Uterus (tissue), 2 donors: ENCODE data around the gene CRIM1.

Experiments used
- POLR2A ChIP-seq, 2 donors: fragments of 450-650 bp; IDR thresholded peaks; one replicate each; pipeline ENCODE4 v1.6.1; 2016; ENCODE audit warnings: antibody characterized with exemption in 2 of 2, mild to moderate bottlenecking in 1 of 2, moderate library complexity in 1 of 2
- TF ChIP-seq, protein P1 (sequence below), 4 experiments: fragments of 200-600 bp in 2 of 4; fragments of 450-650 bp in 2 of 4; sonication (generic) in 2 of 4; IDR thresholded peaks; one replicate each; pipeline ENCODE4 v1.5.1; 2016 to 2019; ENCODE audit warnings: antibody characterized with exemption in 4 of 4, mild to moderate bottlenecking in 2 of 4, moderate library complexity in 1 of 4

DNA sequence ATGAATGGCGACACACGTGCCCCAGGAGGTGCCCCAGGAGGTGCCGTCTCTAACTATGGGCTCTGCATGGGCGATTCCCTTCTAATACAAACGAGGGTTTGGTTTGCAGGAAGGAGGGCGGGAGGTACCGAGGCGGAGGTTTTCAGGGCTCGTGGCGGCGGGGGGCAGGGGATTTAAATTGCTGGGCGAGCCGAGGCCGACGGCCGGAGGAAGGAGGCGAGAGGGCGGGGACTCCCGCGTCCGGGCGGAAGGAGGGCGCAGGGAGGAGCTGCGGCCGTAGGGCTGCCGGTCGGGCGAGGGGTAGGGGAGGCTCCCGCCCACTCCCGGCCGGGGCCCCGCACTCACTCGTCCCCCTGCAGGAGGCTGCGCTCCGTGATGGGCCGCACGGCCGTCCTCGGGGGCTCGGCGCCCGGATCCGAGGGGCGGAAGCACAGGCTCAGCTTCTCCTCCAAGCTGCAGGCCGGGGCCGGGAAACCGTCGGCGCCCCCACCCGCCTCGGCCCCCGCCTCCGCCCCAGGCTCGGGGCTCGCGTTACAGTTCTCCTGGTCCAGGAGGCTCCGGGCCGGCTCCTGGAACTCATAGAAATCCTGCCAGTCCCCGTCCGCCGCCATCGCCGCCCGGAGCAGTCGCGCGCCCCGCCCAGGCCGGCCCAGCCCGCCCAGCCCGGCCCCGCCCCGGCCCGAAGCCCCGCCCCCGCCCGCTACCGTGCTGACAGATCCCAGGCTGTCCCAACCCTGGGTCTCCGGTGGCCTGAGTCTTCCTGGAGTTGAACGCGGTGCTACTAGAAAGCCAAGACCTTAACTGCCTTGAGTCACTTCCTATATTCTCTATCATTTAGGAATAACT lies 242.2 kb downstream of the CRIM1 start, which contains the start of gene FEZ2:
- TF ChIP-seq, protein P1, sequence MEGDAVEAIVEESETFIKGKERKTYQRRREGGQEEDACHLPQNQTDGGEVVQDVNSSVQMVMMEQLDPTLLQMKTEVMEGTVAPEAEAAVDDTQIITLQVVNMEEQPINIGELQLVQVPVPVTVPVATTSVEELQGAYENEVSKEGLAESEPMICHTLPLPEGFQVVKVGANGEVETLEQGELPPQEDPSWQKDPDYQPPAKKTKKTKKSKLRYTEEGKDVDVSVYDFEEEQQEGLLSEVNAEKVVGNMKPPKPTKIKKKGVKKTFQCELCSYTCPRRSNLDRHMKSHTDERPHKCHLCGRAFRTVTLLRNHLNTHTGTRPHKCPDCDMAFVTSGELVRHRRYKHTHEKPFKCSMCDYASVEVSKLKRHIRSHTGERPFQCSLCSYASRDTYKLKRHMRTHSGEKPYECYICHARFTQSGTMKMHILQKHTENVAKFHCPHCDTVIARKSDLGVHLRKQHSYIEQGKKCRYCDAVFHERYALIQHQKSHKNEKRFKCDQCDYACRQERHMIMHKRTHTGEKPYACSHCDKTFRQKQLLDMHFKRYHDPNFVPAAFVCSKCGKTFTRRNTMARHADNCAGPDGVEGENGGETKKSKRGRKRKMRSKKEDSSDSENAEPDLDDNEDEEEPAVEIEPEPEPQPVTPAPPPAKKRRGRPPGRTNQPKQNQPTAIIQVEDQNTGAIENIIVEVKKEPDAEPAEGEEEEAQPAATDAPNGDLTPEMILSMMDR (IDR thresholded peaks at IDR 0.05) = no peak
- TF ChIP-seq POLR2A (IDR thresholded peaks at IDR 0.05) = peak in 1 of 2 donors; percentile 35
